ENCODE data around the gene STAC2.

The STAC2 gene

DNA sequence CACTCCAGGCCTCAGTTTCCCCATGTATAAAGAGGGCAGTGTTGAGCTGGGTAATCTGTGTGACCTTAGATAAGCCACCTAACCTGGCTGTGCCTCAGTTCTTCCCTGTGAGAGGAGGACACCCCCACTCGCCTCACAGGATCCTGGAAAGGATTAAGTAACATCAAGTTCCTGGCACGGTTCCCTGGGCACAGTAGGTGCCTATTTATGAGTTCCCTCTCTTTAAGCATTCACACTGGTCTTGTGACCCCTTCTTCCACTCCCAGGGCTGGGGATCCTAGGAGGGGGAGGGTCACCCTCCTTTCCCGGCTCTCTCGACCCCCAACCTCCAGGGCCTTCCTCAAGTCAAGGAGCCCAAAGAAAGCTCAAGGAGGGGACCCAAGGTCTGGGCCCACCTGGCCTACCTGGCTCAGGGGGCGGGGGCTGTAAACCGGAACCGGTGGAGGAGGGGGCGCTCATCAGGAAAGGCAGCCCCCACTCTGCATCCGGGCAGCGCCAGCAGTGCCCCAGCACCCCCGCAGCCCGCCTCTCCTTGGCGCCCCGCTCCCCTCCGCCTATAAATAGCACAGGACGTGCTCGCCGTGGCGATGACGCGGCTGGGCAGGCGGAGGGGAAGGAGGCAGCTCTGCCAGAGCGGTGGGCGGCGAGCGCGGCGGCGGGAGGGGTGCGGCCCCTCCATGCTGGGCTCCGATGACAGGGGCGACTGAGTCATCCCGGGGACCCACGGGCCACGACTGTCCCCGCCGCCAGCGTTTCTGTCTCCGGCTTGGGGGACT is 16.2 kb downstream of the STAC2 start:
- no peak for DNase-seq

DNA sequence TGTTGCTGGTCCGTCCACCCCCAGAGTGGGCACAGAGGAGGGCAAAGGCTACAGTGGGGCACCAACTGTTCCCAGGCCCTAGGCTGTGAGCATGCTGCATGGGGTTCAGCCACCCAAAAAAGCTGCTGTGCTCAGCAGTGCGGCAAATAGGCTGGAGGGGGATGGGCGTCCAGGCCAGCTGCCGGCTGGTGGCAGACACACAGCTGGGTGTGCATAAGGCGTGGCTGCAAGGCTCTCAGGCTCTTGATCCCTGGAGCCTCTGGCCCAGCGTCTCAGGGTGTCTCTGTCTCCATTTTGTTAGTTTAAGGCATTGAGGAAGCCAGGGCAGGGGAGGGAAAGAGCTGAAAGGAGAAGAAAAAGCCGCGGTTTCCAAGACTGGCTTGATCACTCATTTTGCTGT is 16.9 kb downstream of the STAC2 start:
- DNase-seq, result no peak

GRCh38 chr17:39208136-39208535 is 17.6 kb downstream of the STAC2 start:
- no peak for DNase-seq

GRCh38 chr17:39205112-39205526 is 20.6 kb downstream of the STAC2 start:
- DNase-seq, result no peak

GRCh38 chr17:39204245-39204644 is 21.5 kb downstream of the STAC2 start:
- DNase-seq, result no peak

GRCh38 chr17:39200957-39201510 is 24.7 kb downstream of the STAC2 start:
- no peak for DNase-seq

DNA sequence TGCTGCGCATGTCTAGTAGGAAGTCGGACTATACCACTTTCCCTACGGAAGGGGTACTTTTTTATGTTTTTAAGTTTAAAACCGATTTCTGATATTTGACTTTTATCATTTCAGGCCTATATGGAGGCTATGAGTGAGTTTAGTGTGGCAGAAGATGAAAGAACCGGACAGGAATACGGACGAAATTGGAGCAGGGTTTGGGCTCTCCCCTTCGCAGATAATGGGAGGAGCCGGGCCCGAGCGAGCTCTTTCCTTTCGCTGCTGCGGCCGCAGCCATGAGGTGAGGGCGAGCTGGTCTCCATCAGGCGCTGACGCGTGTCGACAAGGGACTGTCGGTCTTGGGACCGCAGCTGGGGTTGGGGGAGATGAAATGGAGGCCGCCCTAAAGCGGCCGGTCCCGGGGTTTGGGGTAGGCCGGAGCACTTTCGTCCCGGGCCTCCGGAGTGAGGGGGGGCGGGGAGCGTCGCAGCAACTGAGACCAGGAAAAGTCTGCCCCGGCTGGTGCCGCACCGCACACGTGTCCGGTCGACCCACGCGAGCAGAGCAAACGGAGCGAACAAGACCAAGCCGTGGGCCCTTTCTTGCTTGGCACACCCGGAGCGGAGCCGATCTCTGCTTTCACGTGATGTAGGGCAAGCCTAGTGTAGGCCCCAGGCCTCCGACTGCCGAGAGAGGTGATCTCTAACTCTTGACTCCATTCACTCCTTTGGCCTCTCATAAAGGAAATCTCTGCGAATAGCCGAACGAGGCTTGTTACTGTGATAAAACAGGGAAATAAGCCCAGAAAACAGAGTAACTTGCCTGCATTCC is 25.5 kb downstream of the STAC2 start, which contains the start of gene RPL19:
TSS of gene RPL19 (plus strand) at position 214 of the 810 bp plus-strand sequence. CDS start at position 276, 62 bp downstream.
- peak in 1 of 2 experiments; percentile 71 for DNase-seq

- DNase-seq, result peak; percentile 71 to 92
These were observed 26.0 kb downstream of the STAC2 start for GRCh38 chr17:39199820-39200069.

DNA sequence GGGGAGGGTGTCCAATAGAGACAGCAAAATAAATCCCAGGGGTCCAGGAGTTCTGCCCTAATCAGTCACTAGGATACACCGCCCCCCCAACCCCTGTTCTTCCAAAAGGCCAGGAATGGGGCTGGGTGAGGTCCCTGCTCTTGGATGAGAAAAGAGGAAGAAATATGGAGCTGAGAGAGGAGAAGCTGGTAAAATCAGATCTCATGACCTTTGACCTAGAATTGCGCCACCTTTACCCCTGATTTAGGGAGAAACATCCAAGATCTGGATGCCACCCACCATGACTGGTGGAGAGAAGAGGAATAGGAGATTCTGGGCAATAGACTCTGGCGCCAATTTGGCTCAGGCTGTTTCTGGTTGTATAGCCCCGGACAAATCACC is 27.6 kb downstream of the STAC2 start:
- DNase-seq, result no peak

- peak in 1 of 2 experiments; percentile 68 for DNase-seq
These were observed 28.2 kb downstream of the STAC2 start, which contains the start of gene CACNB1 for GRCh38 chr17:39197380-39198185. CACNB1 (minus strand) TSS chr17:39197669; CDS start chr17:39197495, 174 bp downstream.

- peak in 1 of 2 experiments; percentile 54 for DNase-seq
These were observed 28.9 kb downstream of the STAC2 start for GRCh38 chr17:39196808-39197291.

GRCh38 chr17:39196241-39196807 is 29.4 kb downstream of the STAC2 start:
- DNase-seq, result no peak

GRCh38 chr17:39195568-39196160 is 30.1 kb downstream of the STAC2 start:
- DNase-seq, result no peak

- DNase-seq, result no peak
These were observed 30.7 kb downstream of the STAC2 start for GRCh38 chr17:39194985-39195524.

DNA sequence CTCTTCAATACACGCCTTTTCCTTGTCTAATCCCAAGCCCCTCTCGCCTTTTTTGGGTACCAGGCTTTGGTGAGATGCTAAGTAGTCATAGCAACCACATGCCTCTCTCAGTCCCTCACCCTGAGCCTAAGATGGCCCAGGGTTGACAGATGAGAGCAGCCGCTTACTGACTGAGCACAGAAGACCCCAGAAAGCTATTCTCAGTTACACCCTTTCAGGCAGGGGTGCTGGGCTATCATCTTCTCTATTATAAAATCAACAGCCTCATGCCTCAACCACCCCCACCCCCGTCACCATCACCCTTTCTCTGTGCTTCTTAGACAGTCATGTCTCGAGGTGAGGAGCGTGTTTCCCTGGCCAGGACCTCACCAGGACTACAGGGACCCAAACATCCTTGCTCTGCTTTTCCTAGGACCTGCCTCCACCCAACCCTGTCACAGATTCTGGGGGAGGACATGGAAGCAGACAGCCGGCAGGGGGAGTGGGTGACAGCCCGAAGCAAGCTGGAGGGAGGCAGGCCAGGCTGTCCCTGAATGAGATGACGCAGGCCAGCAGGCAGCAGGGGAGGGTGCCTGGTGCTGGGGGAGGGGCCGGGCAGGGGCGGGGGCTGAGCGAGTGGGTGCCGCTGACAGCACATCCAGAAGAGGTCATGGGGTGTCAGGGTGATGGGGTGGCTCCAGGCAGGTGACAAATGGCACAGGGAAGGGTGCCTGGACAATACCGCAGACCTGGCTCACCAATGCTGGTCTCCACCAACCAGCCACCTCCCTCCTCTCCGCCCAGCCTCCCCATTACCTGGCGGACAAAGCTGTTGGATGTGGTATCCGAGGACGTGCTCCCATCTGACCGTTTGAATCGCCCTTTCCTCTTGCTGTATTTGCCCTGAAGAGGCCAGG is 31.4 kb downstream of the STAC2 start:
- peak in 1 of 2 experiments; percentile 40 for DNase-seq

DNA sequence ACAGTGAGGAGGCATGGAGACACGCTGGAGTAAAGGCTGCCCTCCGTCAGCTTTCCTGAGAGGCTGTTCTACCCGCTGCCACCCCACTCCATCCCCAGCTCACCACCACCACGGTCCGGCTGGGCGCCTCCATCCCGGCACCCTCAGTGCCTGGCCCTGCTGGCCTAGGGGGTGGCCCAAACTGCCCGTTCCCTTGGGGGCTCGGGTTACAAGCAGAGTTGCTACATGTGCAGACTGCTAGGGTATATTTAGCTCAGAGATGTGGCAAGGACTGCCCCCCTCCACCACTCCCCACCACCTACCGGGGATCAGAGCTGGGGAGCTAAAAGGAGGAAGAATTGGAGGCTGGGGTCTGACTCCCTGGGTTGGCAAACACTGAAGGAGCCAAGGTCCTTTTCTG is 32.4 kb downstream of the STAC2 start:
- no peak for DNase-seq

GRCh38 chr17:39192901-39193300 is 32.8 kb downstream of the STAC2 start:
- DNase-seq, result no peak

GRCh38 chr17:39191750-39192510 is 33.8 kb downstream of the STAC2 start:
- DNase-seq, result no peak

- DNase-seq, result no peak
These were observed 38.5 kb downstream of the STAC2 start for GRCh38 chr17:39187152-39187830.

All from SW 1271 (cell line).